ENCODE measurements around the gene ROBO4. TPM values are rescaled to one million over a fixed set of nuclear protein-coding genes. Genes with fewer than 3 reads are reported as not detected.

Gene ROBO4
- total RNA-seq, 1 donor from 2014 or later, result 28.8 TPM

DNA sequence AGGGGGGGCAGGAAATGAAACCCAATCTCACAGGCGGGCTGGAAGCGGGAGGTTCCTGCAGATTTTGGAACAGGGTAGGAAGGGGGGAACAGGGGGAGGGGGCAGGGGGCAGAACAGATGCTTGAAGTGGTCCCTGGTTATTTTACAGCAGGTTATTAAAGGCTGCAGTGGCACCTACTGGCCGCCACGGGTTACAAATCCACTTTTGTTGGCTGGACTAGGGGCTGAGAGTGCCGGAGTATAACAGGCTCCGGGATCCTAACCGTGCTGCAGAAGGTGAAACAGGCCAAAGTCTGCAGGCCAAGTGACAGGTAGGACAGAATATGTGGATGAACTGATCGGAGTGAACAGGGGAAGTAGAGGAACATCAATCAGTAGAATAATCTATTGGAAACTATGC, 30.0 kb downstream of the ROBO4 start:
- Mint-ChIP-seq H3K27me3 (ENCODE audit: unreplicated experiment) (peaks cover 33% of the 10 kb centered on the region), H3K4me3 (ENCODE audit: unreplicated experiment) (no peak overlapping the region), H3K4me1 (ENCODE audit: unreplicated experiment) (peaks cover 25% of the 10 kb centered on the region)

GRCh38 chr11:124865902-124866851, 31.5 kb downstream of the ROBO4 start:
- peaks cover 28% of the 10 kb centered on the region for H3K4me1 Mint-ChIP-seq (ENCODE audit: unreplicated experiment)
- H3K4me3 Mint-ChIP-seq (ENCODE audit: unreplicated experiment), result no peak overlapping the region
- DNase-seq (ENCODE audit: low spot score), result peak; percentile 80
- TF ChIP-seq CTCF (IDR thresholded peaks at IDR 0.05; ENCODE audit: unreplicated experiment), result peak; percentile 86
- peaks cover 42% of the 10 kb centered on the region for H3K27me3 Mint-ChIP-seq (ENCODE audit: unreplicated experiment)
- no peak overlapping the region for H3K27ac Mint-ChIP-seq (ENCODE audit: unreplicated experiment)
- H3K36me3 Mint-ChIP-seq (ENCODE audit: low read depth, unreplicated experiment), result peaks cover 4% of the 10 kb centered on the region
- no peaks in the 10 kb centered on the region for H3K9me3 Mint-ChIP-seq (ENCODE audit: unreplicated experiment)

More for the DNA sequence above, 30.0 kb downstream of the ROBO4 start:
- no peak for DNase-seq (ENCODE audit: low spot score)
- peak; percentile 47 for TF ChIP-seq CTCF (IDR thresholded peaks at IDR 0.05; ENCODE audit: unreplicated experiment)
- peaks cover 4% of the 10 kb centered on the region for H3K36me3 Mint-ChIP-seq (ENCODE audit: low read depth, unreplicated experiment)
- no peak overlapping the region for H3K27ac Mint-ChIP-seq (ENCODE audit: unreplicated experiment)
- H3K9me3 Mint-ChIP-seq (ENCODE audit: unreplicated experiment), result no peaks in the 10 kb centered on the region

- Mint-ChIP-seq H3K27me3 (ENCODE audit: unreplicated experiment) (peaks cover 38% of the 10 kb centered on the region), H3K36me3 (ENCODE audit: low read depth, unreplicated experiment) (peaks cover 1% of the 10 kb centered on the region), H3K4me3 (ENCODE audit: unreplicated experiment) (no peak within 1 kb of the TSS), H3K4me1 (ENCODE audit: unreplicated experiment) (peaks cover 28% of the 10 kb centered on the region), H3K9me3 (ENCODE audit: unreplicated experiment) (no peaks in the 10 kb centered on the region), H3K27ac (ENCODE audit: unreplicated experiment) (no peak within 1 kb of the TSS)
- no peak for TF ChIP-seq CTCF (IDR thresholded peaks at IDR 0.05; ENCODE audit: unreplicated experiment)
- no peak for DNase-seq (ENCODE audit: low spot score)
These were observed 32.3 kb downstream of the ROBO4 start, which contains the start of gene ROBO3 for GRCh38 chr11:124865181-124865901. ROBO3 (plus strand) TSS chr11:124865432; CDS start chr11:124865578, 146 bp downstream.

DNA sequence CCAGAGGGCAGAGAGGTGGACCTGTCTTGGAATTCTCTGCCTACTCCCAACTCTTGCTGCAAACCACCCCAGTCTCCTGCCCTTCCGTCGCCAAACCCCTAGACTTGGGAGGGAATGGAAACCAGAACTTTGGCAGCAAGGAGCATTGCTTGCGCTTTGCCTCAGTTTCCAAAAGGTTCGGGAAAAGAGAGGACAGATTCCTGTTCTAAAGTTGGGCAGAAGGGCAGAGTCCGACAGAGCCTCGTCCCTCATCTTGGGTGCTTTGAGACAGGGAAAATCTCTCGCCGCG, 32.8 kb downstream of the ROBO4 start:
- H3K27me3 Mint-ChIP-seq (ENCODE audit: unreplicated experiment), result peaks cover 35% of the 10 kb centered on the region
- no peak for DNase-seq (ENCODE audit: low spot score)
- no peaks in the 10 kb centered on the region for H3K9me3 Mint-ChIP-seq (ENCODE audit: unreplicated experiment)
- H3K27ac Mint-ChIP-seq (ENCODE audit: unreplicated experiment), result no peak overlapping the region
- H3K36me3 Mint-ChIP-seq (ENCODE audit: low read depth, unreplicated experiment), result no peaks in the 10 kb centered on the region
- TF ChIP-seq CTCF (IDR thresholded peaks at IDR 0.05; ENCODE audit: unreplicated experiment), result no peak
- no peak overlapping the region for H3K4me3 Mint-ChIP-seq (ENCODE audit: unreplicated experiment)
- H3K4me1 Mint-ChIP-seq (ENCODE audit: unreplicated experiment), result peaks cover 28% of the 10 kb centered on the region

Data from endothelial cell (in vitro differentiated cells).